Skeletal muscle satellite cell (primary cell): Measurements from ENCODE around the gene FBXO9. TPM values are rescaled to one million over a fixed set of nuclear protein-coding genes. Genes with fewer than 3 reads are reported as not detected.

Experiments
- H3K27me3 ChIP-seq: 2 replicates; pipeline ENCODE4 v1.7.0; 2013; ENCODE audit warnings: low read length; ENCODE audit not compliant: control insufficient read depth, insufficient read depth
- H3K36me3 ChIP-seq: 2 replicates; pipeline ENCODE4 v1.7.0; 2013; ENCODE audit warnings: mild to moderate bottlenecking, control low read depth, low read length; ENCODE audit not compliant: insufficient read depth
- H3K4me1 ChIP-seq: 2 replicates; pipeline ENCODE4 v1.7.0; 2013; ENCODE audit warnings: low read length; ENCODE audit not compliant: control insufficient read depth, insufficient read depth
- H3K4me2 ChIP-seq: 2 replicates; pipeline ENCODE4 v1.7.0; 2013; ENCODE audit warnings: mild to moderate bottlenecking, low read length
- H3K4me3 ChIP-seq: 2 replicates; pipeline ENCODE4 v1.7.0; 2013; ENCODE audit warnings: low read length
- H3K9ac ChIP-seq: 2 replicates; pipeline ENCODE4 v1.7.0; 2013; ENCODE audit warnings: mild to moderate bottlenecking, low read depth, low read length, moderate library complexity
- H3K9me3 ChIP-seq: replicated peaks from 2 replicates; pipeline ENCODE4 v1.7.0; 2013; ENCODE audit warnings: mild to moderate bottlenecking, control low read depth, low read length
- total RNA-seq: library from RNA; depleted of rRNA; stranded (reverse); fragments of >200 nt; gene quantifications from 2 replicates; pipeline ENCODE4 v1.2.3, GENCODE V29; 2012; rRNA removed

The FBXO9 gene
- total RNA-seq: 39.5 and 41.1 TPM in 2 replicates

DNA sequence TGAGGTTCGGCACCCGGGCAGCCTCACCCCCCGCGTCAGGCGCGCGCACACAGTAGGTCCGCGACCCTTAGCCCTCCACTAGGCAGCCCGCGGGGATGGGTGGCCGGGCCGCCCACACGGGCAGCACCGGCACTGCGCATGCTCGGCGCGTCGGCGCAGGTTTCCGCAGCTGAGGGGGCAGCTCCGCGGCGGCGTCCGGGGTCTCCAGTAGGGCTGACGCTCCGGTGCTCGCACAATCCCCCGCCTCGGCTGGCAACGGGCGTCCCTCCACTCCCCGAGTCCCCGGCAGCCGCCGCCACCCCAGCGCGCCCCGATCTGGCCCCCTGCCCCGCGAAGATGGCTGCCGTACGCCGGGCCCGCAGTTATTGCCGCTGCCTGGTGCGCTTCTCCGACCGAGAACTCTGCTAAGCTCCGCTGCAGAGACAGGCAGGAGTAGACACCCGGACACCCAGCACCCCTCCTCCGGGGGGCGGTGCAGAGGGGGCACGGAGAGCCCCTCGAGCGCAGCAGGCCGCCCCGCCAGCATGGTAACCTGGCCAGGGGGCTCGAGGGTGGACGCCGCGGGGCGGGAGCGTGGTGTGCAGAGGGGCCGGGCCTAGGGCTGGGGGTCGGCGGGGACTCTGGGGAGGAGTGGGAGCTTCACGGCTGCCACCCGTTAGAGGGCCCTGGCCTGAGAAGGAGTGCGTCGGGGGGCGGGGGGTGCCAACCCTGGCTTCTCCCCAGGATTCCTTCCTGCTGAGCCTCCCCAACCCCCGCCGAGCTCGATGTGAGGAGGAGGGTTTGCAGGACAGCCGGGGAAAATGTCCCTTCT lies at the start of gene FBXO9:
TSS of gene FBXO9 (plus strand) at position 139 of the 811 bp plus-strand sequence. CDS start at position 525, 386 bp downstream.
- Histone ChIP-seq H3K36me3 (no peaks in the 10 kb centered on the region), H3K9me3 (no peaks in the 10 kb centered on the region), H3K4me2 (peak within 1 kb of the TSS; percentile 89), H3K9ac (peak within 1 kb of the TSS; percentile 92), H3K27me3 (no peaks in the 10 kb centered on the region), H3K4me1 (peaks cover 17% of the 10 kb centered on the region), H3K4me3 (peak within 1 kb of the TSS; percentile 85)

DNA sequence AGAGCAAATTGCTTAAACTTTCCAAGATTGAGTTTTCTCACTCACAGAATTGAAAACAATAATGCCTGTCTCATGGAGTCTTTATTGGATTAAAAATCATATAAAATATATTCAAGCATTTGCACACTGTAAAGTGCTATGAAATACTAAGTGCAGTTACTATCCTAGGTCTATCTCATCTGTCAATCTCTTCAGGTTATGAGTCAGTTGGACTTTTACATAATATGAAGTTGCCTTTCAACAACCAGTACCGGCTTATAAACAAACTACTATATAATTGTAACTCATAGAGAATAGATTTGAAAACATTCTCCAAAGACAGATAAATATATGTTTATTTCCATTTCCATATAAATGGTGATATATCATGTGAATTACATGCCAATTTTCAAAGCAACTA lies 49.7 kb upstream of the FBXO9 start:
- H3K36me3 ChIP-seq: peaks cover 71% of the 10 kb centered on the region

DNA sequence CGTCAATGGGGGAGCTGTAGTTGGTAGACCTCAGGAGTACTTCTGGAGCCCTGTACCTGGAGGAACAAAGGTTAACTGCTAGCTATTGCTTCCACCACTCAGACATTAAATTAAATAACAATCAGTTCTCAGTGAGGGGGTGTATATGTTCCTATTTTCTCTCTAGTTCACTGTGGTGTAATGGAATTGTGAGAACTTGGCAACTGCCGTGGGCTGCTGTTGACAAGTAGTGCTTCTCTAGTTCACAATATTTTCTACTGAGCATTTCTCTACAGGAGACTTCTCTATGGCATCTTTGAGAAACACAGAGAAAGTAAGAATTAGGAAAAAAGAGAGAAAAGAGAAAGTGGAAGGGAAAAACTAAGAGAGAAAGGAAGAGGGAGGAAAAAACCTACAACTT lies 46.8 kb upstream of the FBXO9 start:
- Histone ChIP-seq H3K9ac (no peak overlapping the region), H3K9me3 (no peaks in the 10 kb centered on the region), H3K27me3 (no peaks in the 10 kb centered on the region), H3K4me3 (no peak overlapping the region), H3K4me2 (no peak overlapping the region), H3K4me1 (no peaks in the 10 kb centered on the region), H3K36me3 (peaks cover 43% of the 10 kb centered on the region)

More for the DNA sequence above, 49.7 kb upstream of the FBXO9 start:
- H3K9me3 ChIP-seq: no peaks in the 10 kb centered on the region
- H3K4me2 ChIP-seq: no peak overlapping the region
- H3K4me1 ChIP-seq: no peaks in the 10 kb centered on the region
- no peak overlapping the region for H3K9ac ChIP-seq
- H3K4me3 ChIP-seq: no peak overlapping the region
- H3K27me3 ChIP-seq: no peaks in the 10 kb centered on the region

DNA sequence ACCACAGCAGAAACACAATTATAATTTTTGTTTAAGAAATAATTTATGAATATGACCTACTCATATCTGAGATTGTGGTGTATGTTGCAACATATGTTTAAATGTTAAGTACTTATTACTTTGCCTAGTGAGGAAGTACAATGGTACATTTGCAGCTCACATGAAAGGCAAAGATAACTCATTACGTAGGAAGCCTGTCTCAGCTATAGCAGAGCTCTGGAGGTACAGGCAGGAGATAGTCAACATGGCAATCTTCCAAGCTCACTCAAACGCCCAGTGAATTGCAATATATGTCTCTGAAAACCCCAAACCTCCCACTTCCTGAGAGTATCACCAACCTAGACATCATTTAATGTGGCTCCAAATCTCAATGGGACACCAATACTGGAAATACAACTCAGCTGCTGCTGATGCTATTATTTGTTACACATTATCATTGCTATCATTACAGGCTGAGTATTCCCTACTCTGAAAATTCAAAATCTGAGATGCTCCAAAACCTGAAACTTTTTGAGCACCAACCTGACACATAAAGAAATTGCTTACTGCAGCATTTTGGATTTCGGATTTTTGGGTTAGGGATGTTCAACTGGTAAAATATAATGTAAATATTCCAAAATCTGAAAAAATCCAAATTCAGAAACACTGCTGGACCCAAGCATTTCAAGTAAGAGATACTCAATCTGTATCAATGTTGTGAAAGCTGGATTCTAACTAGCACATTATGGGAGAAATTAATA lies 45.0 kb upstream of the FBXO9 start:
- no peaks in the 10 kb centered on the region for H3K4me1 ChIP-seq
- no peak overlapping the region for H3K4me2 ChIP-seq
- H3K9ac ChIP-seq: no peak overlapping the region
- no peaks in the 10 kb centered on the region for H3K27me3 ChIP-seq
- H3K36me3 ChIP-seq: peaks cover 32% of the 10 kb centered on the region
- no peak overlapping the region for H3K4me3 ChIP-seq
- H3K9me3 ChIP-seq: no peaks in the 10 kb centered on the region

DNA sequence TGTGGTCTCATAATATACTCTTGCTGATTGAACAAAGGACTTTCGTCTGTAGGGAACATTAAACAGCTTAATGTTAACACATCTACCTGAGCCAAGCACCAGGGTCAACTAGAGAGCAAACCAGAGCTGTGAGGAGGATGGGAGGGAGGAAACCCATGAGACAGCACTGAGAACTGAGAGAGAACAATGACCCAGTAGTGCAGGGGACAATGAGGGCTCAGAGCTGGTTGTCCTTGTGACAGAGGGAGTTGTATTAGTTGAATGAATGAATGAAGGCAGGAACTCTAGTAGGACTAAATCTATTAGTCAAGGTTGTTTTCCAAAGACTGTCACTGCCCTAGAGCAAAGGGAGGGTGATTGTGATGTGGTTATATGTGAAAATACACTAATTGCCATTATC lies 41.9 kb upstream of the FBXO9 start:
- H3K36me3 ChIP-seq: peaks cover 35% of the 10 kb centered on the region
- no peaks in the 10 kb centered on the region for H3K9me3 ChIP-seq
- no peaks in the 10 kb centered on the region for H3K4me1 ChIP-seq
- no peak overlapping the region for H3K4me2 ChIP-seq
- H3K4me3 ChIP-seq: no peak overlapping the region
- H3K9ac ChIP-seq: no peak overlapping the region
- no peaks in the 10 kb centered on the region for H3K27me3 ChIP-seq

DNA sequence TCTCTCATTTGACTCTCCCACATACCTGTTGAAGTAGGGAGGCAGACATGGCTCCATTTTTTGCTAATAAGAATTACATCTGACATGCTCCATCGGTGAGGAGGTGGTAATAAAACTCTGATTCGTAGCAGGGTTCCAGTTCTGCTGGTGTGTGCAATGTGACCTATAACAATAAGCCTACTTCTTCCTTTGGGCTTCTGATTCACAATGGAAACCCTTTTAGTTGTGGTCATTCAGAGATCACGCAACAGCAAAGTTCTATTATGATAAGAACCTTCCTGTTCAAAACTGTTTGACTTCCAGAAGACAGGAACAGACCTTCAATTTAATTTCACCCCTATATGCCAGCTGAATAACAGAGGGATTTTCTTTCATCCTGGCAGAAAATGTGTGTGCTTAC lies 38.7 kb upstream of the FBXO9 start:
- peaks cover 55% of the 10 kb centered on the region for H3K36me3 ChIP-seq
- H3K27me3 ChIP-seq: no peaks in the 10 kb centered on the region
- no peaks in the 10 kb centered on the region for H3K9me3 ChIP-seq
- H3K4me3 ChIP-seq: no peak overlapping the region
- no peak overlapping the region for H3K4me2 ChIP-seq
- H3K4me1 ChIP-seq: no peaks in the 10 kb centered on the region
- no peak overlapping the region for H3K9ac ChIP-seq

DNA sequence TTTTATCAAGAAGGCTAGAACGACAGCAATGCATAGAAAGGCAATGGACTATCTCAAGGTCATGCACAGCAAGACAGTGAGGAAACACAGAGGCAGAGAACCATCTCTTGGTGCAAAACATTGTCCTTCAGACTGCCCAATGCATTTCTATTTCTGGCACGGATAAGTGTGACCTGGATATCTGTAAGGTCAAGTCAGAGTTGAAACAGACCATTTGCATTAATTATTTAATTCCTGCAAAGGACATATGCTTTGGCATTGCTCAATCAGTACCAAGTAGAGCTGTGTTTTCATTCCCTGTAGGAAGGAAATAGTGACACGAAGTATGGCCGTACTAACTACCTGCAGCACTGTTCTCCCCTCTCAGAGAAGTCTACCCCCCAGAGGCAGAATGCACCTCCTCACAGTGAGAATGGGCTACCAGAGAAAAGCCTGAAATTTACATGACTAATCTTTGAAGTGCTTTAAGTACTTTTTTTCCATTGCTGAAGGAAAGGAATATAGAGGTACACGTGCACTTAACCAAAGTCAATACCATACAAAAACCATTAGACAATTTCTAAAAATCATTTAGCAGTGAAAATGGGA lies 38.0 kb upstream of the FBXO9 start:
- H3K27me3 ChIP-seq: no peaks in the 10 kb centered on the region
- H3K4me1 ChIP-seq: no peaks in the 10 kb centered on the region
- H3K9me3 ChIP-seq: no peaks in the 10 kb centered on the region
- H3K4me2 ChIP-seq: no peak overlapping the region
- H3K4me3 ChIP-seq: no peak overlapping the region
- H3K9ac ChIP-seq: no peak overlapping the region
- peaks cover 58% of the 10 kb centered on the region for H3K36me3 ChIP-seq

DNA sequence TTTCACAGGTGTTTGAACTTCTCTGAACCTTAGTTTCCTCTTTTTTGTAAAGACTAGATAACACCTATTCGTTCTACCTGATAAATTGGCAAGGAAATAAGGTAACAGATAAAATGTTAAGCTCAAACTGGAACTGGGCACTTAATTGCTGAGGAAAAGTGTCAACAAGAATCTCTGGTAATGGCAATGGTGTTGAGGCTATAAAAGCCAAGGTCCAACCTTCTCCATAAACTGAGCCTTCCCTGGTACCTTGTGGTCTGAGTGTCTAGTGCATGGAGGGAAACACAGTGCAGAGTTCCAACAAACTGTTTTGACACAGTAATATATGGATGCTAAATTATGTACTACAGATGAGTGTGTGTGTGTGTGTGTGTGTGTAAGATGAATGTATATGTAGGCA lies 36.7 kb upstream of the FBXO9 start:
- H3K36me3 ChIP-seq: peaks cover 58% of the 10 kb centered on the region
- no peaks in the 10 kb centered on the region for H3K27me3 ChIP-seq
- no peak overlapping the region for H3K4me3 ChIP-seq
- peaks cover 9% of the 10 kb centered on the region for H3K4me1 ChIP-seq
- no peaks in the 10 kb centered on the region for H3K9me3 ChIP-seq
- no peak overlapping the region for H3K9ac ChIP-seq
- H3K4me2 ChIP-seq: no peak overlapping the region

DNA sequence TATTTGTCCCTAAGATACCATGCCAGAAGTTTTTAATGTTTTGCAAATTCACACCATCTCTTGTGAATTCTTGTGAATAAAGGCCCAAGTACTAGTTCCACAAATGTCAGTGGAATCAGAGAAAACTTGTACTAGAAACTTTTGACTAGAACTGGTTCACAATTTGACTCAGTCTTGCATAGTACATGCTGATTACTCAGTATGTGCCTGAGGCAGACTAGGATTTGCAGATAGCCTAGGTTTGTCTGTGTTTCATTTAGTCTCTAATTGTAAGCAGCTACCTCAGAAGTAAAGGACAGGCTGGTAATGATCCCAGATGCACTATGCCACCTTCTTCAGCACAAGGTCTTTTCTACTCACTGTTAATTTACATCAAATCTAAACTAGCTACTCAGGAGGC lies 35.9 kb upstream of the FBXO9 start:
- H3K4me1 ChIP-seq: peaks cover 17% of the 10 kb centered on the region
- H3K36me3 ChIP-seq: peaks cover 58% of the 10 kb centered on the region
- H3K27me3 ChIP-seq: no peaks in the 10 kb centered on the region
- no peak overlapping the region for H3K9ac ChIP-seq
- no peak overlapping the region for H3K4me3 ChIP-seq
- no peak overlapping the region for H3K4me2 ChIP-seq
- no peaks in the 10 kb centered on the region for H3K9me3 ChIP-seq

DNA sequence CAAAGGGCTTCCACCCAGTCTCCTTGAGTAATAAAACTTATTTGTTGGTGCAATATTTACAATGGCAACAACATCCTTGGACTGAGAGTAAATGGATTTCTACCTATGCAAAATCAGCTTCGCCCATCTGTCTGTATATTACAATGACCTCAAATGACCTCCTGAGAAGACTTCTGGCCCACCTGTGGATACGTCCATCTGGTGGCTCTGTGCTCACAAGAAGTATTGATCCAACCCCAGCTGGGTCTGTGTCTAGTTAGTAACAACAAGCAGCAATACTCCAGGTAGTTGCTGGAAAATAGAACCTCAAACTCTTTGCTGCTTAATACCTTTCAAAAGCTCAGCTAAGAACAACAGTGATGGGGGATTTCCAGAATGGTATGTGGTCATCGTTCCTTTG lies 35.4 kb upstream of the FBXO9 start:
- Histone ChIP-seq H3K4me3 (no peak overlapping the region), H3K9me3 (no peaks in the 10 kb centered on the region), H3K9ac (no peak overlapping the region), H3K4me1 (peaks cover 17% of the 10 kb centered on the region), H3K4me2 (no peak overlapping the region), H3K27me3 (no peaks in the 10 kb centered on the region), H3K36me3 (peaks cover 61% of the 10 kb centered on the region)

DNA sequence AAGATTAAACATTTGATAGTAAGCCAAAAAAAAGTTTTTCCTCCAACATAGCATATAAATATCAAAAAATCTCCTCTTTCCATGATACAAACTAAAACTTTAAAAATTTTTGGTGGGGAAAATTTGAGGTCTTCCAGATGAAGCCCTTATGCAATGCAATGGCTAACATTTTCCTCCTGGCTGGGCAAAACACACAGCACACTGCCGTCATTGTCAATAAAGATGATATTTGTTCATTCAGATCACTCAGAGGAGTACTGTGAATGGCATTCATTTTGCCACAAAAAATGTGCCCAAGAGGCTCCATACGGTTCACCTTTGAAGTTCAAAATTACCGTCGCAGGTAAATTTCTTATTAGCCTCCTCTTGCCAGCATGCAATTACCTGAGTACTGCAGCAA lies 33.9 kb upstream of the FBXO9 start:
- Histone ChIP-seq H3K4me2 (no peak overlapping the region), H3K9me3 (no peaks in the 10 kb centered on the region), H3K9ac (no peak overlapping the region), H3K4me1 (peaks cover 27% of the 10 kb centered on the region), H3K36me3 (peaks cover 58% of the 10 kb centered on the region), H3K27me3 (no peaks in the 10 kb centered on the region), H3K4me3 (no peak overlapping the region)
